ENCODE results near the gene PHF2.
A peak's percentile ranks its signal among the peaks of the same experiment; 100 is the strongest.

PHF2 gene

GRCh38 chr9:93682155-93682968 lies 106.0 kb downstream of the PHF2 start:
- peak; percentile 3 for DNase-seq

DNA sequence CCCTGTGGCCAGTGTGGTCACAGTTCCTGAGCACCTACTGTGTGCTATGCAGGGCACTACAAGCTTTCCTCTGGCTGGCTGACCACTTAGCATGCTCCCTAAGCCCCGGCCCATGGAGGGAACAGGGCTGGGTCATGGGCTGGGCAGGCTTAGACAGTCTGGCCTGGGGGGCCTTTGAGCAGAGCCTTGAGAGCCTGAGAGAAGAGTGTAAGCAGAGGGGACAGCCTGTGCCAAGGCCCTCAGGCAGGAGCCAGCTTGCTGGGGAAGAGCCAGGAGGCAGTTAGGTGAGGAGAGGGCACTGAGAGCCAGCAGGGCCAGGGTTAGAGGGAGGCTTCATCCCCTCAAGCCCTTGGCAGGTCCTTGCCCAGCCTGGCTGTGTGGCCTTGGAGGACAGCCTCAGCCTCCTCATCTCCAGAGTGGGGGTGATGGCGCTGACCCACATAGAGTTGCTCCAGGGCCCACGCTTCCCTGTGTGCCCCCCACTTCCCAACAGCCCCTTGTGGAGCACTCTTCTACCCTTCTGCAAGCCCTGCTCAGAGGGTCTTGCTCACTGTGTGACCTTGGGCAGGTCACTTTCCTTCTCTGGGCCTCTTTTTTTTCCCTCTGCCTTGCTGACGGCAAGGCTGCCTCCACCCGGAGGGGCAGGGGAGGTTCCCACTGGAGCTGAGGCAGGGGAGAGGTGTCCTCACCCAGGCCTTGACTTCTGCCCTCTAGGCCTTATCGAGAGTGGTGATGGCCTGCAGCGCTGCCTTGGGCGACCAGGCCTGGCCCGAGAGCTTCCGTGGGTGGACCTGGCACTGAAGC lies 107.1 kb downstream of the PHF2 start:
- DNase-seq, result no peak

GRCh38 chr9:93684161-93684765 lies 107.9 kb downstream of the PHF2 start:
- no peak for DNase-seq

DNA sequence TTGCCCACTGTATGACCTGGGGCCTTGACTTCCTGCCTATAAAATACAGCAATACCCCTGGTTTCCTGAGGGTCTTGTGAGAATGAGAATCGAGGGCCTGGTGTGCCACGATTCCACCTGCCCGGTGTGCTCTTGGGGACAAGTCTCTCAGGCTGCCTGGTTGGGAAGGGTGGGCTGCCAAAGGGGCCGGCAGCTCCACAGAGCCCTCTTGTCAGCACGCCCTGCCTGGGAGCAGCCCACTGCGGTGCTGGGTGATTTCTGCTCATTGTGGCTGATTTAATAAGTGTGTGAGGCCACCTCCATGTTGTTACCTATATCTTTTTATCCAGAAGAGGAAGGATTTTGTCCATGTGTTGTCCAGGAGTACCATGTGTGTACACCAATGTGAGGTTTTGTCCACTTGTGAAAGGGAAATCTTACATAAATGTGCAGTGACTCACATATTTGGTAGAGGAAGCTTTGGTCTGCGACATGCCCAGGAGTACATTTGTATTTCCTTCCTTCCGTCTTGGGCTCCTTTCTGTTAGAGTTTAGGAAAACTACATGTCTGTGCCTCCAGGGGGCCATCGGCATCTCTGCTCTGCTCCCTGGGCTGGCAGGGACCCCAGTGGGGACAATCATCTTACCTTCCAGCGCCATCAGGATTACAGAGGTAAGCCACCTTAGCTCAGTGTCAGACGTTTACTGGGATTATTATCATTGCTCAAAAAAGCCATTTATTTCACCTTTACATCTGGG lies 108.6 kb downstream of the PHF2 start:
- DNase-seq, result no peak

DNA sequence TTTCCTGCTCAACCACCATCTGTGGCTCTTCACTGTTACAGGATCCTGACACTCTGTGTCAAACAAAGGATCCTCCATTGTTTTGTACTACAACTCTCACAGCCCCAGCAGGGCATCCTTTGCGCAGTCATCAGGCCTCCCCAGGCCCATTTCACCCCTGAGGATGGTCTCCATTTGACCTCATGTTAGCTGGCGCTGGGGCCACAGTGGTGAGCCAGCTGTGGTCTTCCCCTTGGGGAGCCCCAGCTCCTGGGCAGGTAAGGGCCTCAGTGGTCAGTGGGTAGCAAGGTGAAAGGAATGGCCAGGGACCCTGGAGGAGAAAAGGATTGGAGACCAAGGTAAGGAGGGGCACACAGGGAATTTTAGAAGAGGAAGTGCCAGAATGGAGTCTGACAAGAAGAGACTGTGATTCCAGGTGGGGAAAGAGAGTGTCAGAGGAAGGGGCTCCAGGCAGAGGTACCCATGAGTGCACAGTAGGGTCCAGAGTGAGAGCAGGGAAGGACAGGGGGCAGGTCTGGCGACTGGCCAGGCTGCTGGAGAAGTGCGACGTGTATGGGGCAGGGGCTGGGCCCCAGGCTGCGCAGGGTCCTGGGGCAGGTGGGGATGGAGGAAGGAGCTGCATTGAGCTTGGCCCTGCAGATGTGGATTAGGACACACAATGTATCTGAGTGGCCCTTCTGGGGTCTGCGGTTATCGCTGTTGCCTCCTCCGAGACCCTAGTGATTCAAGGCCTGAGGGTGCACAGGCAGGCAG lies 109.9 kb downstream of the PHF2 start:
- no peak for DNase-seq

GRCh38 chr9:93686880-93687236 lies 110.5 kb downstream of the PHF2 start:
- DNase-seq, result no peak

DNA sequence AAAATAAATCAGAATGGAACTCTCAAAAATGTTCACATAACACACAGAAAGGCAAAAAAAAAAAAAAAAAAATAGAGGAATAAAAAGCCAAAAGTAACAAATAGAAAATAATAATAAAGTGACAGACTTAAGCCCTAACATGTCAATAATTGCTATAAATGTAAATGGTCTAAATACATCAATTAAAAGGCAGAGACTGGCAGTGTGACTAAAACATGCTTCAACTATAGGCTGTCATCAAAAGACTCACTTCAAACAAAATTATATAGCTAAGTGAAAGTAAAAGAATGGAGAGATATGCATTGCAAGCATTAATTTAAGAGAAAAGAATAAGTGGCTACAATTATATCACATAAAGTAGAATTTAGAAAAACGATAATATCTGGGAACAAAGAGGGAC lies 114.2 kb downstream of the PHF2 start:
- DNase-seq, result no peak

GRCh38 chr9:93693129-93693528 lies 116.7 kb downstream of the PHF2 start:
- DNase-seq, result no peak

DNA sequence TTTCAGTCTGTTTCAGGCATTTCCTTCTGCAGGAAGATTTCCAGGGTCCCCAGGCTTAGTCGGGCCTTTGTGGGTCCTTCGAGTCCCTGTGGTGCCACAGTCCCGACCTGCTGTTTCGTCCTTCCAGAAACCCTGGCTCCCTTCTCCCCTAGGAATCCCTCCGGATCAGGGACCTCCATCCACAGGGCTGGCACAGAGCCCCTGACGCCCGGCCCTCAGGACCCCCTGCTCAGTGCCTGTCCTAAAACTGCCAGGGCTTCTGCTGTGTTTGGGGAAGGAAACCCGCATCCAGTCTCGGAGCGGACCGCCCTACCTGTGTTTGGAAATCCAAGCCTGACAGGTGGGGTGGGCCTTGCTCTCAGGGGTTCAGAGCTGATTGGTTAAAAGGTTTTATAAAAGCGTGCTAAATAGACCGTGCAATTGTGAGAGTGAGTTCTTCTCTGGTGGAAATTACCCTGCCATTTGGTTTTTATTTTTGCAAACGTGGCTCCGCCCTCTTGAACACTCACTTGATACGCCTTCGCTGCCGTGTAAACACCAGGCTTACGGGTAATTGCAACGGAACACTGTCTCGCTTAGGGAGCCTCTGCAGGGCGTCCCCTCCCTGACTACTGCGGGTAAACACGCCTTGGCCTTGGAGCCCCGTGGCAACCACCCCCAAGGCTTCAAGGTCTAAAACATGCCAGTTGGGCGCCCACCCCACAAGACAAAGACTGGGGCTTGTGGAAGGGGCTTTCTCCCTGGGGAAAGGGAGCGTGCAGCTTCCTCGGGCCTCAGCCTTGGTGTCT lies 121.2 kb downstream of the PHF2 start:
- no peak for DNase-seq

DNA sequence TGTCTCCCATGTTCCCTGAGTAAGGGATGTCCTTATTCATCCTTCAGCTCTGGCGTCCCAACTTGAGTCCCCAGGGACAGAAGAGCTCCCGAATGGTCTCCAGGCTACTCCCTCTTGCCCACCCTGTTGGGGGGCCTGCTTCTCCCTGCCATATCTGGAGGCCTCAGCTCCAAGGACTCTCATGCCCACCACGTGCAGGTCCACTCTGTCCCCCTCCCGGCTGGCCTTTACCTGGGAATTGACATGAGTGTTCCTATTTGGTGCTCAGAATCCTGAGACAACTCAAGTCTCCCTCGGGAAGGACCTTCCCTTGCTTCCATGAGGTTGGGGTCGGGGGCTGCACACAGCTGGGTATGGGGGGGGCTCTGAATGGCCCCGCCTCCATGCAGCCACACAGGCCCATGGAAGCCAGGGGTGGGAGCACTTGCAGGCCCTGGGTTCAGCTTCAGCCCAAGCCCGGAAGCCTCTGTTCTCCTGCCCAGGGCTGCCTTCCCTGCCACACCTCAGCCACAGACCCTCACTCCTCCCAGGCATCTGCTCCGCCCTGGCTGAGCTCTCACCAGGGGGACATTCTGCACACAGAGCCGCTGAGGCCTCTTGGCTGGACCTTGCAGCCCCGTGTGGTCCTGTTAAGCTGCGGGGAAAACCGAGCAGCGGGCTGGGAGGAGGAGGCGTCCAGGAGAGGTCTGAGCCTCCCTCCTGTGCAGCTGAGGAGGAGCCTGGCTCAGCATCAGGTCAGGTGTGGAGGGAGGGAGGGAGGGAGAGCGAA lies 121.9 kb downstream of the PHF2 start:
- DNase-seq, result no peak

GRCh38 chr9:93699650-93700049 lies 123.3 kb downstream of the PHF2 start:
- no peak for DNase-seq

DNA sequence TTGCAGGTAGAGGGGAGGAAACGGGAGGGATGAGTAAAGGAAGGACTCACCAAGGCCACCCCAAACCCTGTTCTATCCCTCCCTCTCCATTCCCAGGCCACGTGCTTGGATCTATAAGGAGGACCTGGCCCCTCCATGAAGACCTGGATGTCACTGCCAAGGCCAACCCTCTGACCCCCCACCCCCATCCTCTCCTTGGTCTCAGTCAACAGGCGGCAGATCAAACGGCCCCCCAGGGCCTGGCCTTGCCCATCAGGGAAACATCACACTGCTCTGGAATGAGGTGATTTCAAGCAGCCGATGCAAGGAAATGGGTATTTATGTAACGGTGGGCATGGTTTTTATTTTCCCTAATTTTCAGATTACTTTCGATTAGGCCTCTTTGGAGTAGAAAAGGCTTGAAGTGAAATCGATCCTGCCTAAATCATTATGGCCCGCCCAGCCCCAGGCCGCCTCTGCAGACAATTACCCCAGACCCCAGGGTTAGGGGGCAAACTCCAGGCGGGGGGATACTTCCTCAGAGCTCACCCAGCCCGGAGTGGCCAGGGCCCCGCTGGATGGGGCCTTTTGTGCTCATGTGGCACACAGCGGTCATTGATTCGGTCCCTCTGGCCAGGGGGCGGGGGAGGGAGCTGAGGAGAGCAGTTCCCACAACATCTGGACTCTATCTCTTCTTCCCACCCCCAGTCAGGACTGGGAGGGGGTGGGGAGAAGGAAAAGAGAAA lies 125.3 kb downstream of the PHF2 start:
- DNase-seq, result no peak

DNA sequence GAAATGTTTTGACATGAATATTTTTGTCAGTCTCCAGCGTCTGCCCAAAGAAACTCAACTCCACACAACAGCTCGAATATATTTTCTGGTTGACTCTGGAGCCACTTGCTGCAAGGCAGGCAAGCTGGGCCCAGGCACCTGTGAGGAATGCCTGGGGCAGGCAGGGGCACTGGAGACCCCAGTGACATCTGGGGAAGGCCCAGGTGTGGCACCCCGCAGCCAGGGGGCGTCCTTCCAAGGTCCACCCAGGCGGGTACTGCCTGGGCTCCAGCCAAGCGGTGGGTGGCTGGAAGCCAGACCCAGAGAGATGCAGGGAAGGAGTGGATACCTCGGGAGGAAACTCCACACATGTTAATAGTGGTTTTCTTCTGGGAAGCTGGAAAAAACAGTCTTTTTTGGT lies 125.9 kb downstream of the PHF2 start:
- DNase-seq, result no peak

DNA sequence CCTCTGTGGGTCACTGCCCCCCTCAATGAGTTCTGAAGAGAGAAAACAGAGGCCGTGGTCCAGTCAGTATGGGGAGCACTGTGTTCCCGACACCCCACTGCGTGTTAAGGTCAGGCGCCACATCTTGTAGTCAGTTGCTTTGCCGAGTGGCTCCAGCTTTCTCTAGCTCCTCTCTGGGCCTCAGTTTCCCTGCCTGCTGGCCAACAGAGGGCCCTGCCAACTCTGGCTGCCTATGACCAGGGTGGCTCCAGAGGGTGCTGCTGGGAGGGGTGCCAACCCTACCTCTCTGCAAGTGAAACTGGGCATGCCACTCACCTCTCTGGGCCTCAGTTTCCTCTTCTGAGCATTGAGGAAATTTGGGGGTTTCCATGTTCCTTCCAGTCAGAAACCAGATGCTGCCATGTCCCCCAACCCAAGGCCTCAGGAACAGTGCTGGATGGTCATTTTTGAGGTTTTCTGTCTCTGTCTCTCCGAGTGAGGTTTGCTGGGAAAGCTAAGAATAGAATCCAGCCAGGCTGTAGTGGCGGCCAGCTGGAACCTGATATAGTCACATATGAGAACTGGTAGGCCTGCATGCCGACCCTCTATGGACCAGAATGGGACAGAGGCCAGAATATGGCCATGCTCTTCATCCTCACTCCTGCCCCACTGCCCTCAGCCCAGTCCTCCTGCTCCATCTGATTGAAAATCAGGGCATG lies 132.1 kb downstream of the PHF2 start:
- no peak for DNase-seq

- DNase-seq, result no peak
Measured at GRCh38 chr9:93708987-93709302, 132.6 kb downstream of the PHF2 start.

DNA sequence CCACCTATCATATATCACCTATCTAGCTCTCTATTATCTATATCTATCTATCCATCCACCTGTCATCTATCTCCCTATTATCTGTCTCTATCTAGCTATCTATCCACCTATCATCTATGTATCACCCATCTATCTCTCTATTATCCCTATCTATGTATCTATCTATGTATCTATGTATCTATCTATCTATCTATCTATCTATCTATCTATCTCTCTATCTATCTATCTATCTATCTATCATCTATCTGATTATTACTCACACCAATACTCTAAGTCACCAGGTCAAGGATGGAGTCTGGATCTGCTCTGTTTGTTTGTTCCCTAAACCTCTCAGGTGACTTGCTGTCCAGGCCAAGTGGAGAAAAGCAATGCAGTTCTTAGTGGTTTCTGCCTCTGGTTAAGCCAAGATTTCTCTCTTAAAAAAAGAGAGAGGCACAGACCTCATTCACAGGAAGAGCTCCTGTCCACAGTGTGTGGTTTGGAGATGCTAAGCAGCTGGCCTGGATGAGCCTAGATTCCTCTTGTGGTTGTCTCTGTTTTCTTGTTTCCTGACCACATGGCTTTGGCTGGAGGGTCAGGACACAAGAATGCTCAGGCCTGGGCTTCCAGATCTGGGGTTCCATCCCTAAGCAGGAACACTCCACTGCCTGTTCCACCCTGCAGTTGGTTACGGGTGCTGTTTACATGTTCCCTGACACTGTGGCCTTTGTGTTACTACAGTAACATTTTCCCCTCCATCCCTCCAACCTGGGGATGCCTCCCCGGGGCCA lies 133.4 kb downstream of the PHF2 start:
- no peak for DNase-seq

GRCh38 chr9:93710370-93710723 lies 134.0 kb downstream of the PHF2 start:
- no peak for DNase-seq

DNA sequence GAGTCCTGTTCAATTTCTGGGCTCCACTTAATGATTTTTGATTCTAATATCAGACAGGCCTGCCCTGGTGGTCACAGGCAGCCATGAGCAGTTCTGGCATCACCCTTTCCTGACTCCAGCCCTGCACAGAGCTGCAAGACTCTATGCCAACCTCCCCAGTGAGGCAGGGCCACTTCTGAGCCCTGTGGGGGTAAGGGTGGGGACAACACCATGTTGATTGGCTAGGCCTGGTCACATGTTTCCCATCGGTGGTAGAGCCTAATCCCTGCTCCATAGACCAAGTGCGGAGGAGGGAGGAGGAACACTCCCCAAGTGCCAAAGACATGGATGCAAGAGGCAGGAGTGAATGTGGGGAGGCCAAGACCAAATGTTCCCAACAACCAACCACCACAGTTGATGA lies 134.6 kb downstream of the PHF2 start:
- no peak for DNase-seq

DNA sequence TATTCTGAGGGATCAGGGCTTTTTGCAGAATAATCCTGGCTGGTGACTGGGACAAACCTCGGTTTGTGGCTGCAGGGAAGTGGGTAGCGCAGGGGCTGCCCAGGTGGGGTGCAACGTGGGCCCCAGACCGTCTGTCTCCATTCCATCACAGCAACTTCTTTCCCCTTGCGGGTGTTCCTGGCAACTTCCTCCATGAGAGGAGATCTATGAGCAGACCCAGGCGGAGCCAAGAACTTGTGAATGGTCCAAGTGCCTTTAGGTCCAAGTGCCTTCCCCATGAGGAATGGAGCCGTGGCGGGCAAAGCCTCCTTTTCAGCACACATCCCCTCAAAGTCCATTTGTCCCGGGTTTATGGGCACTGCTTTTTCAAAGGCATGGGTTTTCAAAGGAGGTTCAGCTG lies 136.5 kb downstream of the PHF2 start:
- DNase-seq, result no peak

All from NCI-H526 treated with DMSO at 0.1 percent for 48 hours (cell line).